IPS DF 4.7 (cell line): ENCODE data around the gene SLC51A.
"Not testable (repeated sequence)": the region's sequence is repeated elsewhere in the genome, so short reads cannot be mapped to it uniquely, and the experiment has no call there.

Source experiments
- DNase-seq: peaks from one replicate; pipeline ENCODE4 v3.0.0-alpha.2; 2013; ENCODE audit warnings: low spot score; ENCODE audit errors: extremely low read depth

Gene SLC51A

DNA sequence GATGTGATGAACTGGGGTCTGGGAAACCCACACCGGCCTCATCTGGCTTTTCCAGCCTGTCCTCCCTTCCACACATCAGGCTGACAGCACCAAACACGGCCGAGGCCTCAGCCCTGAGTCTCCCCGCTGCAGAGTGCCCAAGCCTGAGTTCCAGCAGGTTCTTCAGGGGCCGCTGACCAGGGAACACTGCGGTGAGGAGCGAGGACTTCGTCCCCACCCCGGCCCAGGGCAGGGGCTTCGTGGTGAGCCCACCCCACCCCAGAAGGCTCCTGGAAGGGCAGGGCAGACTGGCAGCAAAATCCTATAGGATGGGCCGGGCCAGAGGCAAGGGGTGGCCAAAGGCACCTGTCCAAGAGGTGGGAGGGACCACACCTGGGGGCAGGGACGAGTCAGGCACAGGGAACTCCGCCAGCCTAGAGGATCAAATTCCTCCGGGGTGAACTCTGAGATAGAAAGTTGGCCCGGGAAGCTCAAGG lies at the start of gene SLC51A:
TSS of gene SLC51A (plus strand) at position 446 of the 476 bp plus-strand sequence. CDS start 179 bp downstream, outside the sequence.
- DNase-seq: no peak

DNA sequence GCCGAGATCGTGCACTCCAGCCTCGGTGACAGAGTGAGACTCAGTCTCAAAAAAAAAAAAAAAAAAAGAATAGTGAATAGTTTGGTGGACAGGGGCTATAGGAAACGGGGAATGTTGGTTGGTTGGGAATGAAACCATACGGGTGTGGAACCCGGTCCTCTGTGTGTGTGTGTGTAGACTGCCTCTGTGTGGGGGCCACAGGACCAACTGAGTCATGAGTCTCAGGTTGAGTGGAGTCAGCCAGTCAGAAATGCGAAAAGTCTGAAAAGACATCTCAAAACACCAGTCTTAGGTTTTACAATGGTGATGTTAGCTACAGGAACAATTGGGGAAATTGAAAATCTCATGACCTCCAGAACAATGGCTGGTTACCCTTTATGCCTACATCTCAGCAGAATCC lies 49.6 kb upstream of the SLC51A start:
- no peak for DNase-seq

DNA sequence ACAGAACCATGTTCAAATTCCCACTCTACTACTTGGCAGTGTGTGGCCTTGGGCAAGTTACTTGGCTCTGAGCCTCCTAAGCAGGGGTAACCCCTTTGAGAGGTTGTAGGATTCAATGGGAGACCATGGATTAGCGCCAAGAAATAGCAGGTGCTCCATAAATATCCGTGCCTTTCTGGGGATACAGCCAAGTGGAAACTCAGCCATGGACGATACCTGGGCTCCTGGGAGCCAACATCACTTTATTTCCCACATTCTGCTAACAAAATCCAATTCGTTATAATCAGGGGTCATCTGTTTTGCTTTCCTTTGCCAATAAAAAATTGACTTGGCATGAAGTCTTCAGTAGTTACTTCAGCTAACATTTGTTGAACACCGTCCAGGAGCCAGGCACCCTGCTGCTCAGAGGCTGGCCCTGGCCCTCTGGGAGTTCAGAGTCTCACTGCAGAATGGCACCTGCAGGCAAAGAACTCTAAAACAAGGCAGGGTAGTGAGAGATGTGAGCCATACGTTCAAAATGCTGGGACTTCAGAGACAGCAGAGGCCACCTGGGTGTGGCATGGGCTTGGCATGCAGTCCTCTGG lies 47.4 kb upstream of the SLC51A start:
- no peak for DNase-seq

- no peak for DNase-seq
Measured at GRCh38 chr3:196169836-196170240, 46.5 kb upstream of the SLC51A start.

DNA sequence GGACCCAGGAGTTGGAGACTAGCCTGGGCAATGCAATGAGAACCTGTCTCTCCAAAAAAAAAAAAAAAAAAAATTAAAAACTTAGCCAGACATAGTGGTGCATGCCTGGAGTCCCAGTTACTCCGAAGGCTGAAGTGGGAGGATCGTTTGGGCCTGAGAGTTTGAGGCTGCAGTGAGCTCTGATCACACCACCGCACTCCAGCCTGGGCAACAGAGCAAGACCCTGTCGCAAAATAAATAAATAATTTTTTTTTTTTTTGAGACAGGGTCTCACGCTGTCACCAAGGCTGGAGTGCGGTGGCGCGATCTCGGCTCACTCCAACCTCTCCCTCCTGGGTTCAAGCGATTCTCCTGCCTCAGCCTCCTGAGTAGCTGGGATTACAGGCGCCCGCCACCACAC lies 46.0 kb upstream of the SLC51A start:
- not testable (repeated sequence) for DNase-seq

- no peak for DNase-seq
Measured at GRCh38 chr3:196174652-196175051, 41.7 kb upstream of the SLC51A start.

DNA sequence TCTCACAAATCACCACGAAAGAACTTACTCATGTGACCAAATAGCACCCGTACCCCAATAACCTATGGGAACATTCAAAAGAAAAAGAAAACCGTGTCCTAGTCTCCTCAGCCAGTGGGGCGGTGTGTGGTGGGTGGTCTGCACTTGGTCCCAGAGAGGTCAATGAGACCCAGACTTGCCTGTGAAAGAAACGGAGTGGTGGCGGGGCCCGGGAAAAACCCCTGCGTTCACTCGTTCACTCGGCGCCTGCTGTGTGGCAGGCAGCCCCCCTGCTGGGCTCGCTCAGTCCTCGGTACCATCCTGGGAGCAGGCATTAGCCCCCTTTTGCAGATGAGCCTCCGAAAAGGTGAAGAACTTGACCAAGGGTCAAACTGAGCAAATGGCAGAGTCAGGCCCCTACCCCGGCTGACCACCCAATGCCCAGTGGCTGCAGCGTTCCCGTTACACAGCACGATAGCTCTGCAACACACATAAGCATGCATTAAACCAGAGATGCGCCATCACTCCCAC lies 41.2 kb upstream of the SLC51A start:
- no peak for DNase-seq

GRCh38 chr3:196175722-196176121 lies 40.6 kb upstream of the SLC51A start:
- no peak for DNase-seq

- no peak for DNase-seq
Measured at GRCh38 chr3:196177567-196177966, 38.8 kb upstream of the SLC51A start.

DNA sequence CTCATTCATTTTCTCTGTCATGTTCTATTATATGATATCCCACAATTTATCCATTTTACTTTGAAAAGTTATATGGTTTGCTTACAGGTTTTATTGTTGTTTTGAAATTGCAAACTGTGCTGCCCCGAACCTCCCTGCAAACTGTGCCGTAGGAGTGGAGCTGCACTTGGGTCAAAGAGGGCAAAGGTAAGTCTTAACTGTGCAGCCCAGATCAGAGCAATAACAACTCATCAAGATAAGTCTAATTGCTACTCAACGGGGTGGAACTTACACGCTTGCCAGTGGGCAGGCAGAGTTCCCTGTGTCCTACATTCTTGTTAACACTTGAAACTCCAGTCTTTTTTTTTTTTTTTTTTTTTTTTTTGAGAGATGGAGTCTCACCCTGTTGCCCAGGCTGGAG lies 38.4 kb upstream of the SLC51A start:
- DNase-seq: no peak

DNA sequence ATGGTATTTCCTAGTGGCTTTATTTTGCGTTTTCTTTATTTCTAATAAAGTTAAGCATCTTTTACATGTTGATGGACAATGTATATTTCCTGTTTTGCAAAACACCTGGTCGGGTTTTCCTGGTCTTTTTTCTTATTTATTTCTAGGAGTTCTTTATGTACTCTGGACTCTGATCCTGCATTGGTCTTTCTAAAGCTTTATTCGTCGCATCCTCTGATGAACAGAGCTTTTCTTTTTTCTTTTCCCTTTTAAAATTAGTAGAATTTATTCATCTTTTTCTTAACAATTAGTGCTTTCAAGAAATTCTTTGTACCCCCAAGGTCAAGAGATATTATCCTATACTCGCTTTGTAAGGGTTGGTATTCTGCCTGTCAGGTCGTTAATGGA lies 37.3 kb upstream of the SLC51A start:
- no peak for DNase-seq

GRCh38 chr3:196179380-196180308 lies 36.7 kb upstream of the SLC51A start:
- no peak for DNase-seq

GRCh38 chr3:196180346-196180745 lies 36.0 kb upstream of the SLC51A start:
- DNase-seq: no peak

DNA sequence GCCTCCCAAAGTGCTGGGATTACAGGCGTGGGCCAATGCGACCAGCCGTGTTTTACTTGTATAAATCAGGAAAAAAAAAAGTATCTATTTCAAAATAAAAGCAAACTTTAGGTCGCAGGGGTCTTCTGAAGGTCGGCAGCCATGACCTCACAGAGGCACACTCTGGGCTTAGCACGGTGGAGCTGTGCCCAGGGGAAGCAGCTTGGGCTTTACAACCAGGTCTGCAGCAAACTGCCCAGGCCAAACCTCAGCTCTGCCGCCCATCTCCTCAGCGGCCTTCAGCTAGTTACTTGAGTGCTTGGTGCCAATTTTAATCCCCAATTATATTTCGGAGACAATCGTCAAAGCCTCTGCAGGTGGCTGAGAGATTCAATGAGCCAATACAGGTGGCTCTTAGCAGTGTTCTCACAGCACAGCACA lies 35.2 kb upstream of the SLC51A start:
- no peak for DNase-seq

DNA sequence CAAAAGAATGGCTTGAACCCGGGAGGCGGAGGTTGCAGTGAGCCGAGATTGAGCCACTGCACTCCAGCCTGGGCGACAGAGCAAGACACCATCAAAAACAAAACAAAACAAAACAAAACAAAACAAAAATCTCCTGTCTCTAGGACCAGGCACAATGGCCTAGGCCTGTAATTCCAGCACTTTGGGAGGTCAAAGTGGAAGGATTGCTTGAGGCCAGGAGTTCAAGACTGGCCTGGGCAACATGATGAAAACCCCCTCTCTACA lies 32.2 kb upstream of the SLC51A start:
- DNase-seq: not testable (repeated sequence)

- DNase-seq: no peak
Measured at GRCh38 chr3:196184881-196185280, 31.5 kb upstream of the SLC51A start.

DNA sequence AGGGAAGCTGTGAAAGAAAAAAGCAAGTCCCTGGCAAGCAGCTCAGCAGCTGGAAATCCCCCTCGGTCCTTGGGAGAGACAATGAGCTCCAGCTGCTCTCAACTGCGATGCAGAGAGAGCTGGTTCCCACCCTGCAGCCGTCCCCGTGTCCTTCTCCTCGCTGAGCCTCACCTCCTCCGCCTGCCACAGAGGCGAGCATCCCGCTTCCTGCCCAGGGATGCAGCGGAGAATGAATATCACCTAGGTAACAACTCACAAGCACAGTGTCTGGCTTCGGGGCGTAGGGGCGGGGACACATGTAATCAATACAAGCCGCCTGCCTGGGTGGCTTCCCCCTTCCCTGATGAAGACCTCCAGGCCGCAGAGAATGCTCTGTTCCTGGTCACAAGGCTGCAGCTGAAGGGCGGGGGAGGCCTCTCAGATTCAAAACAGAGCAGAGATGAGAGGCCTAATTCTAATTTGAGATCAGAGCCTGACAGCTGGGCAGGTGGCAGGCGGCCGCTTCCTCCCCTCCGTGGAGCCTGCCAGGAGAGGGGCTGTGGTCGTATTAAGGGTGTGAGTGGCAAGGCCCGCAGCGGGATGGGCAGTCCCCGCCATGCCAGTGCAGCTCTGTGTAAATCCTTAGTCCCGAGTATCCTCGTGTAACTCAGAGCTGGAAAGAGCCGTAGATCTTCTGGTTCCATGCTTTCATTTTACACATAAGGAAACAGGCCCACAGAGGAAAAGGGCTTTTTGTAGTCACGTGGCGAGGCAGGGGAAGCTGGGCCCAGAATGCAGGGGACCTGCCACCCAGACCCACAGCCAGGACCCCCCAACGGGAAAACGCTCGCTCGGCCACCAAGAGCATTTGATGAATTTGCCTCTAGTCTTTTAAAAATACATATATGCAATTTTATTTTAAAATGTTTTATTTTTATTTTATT lies 29.4 kb upstream of the SLC51A start:
- DNase-seq: no peak

GRCh38 chr3:196189566-196190347 lies 26.6 kb upstream of the SLC51A start:
- no peak for DNase-seq

DNA sequence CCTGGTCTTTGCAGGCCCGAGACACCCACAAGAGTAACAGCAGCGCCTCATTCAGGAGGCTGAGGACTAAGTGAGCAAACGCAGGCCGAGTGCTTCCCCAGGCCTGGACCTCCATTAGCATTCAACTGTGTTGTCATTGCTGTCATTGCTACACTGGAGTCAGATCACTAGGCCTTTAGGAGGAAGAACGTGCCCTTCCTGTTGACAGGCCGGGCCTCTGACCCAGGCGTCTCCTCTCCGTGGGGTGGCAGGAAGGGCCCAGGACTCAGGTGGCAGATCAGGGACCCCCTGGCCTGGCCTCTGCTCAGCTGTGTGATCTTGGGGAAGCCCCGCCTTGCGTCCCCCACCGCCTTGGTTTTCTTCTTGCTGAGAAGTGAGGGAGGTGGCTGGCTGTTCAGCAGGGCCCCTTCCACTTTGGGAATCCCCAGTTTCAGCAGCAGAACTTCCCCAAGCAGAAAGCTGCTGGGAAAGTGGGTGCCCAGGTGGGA lies 24.3 kb upstream of the SLC51A start:
- DNase-seq: no peak

DNA sequence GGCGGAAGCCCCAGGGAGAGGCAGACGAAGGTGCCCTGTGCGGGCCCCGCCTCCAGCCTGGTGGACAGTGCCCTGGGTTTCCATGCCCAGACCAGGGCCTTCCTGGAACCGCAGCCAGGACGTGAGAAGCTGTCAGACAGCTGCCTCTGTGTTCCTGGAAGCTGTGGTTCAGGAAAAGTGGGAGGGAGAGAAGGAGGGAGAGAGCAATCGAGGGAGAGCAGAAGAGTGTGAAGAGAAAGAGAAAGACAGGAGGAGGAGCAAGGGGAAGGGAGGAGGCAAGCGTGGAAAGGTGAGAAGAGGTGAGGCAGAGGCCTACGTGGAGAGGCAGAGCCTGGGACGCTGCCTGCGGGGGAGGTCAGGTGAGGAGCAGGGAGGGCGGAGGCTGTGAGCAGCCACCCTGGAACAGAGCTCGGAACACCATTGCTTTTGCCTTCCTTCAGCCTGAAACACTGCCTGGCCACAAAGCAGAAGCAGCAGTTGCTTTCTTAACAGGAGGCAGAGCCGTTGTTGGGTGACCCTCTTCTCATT lies 23.7 kb upstream of the SLC51A start:
- no peak for DNase-seq
